ENCODE measurements around the gene TRIM2.

DNA sequence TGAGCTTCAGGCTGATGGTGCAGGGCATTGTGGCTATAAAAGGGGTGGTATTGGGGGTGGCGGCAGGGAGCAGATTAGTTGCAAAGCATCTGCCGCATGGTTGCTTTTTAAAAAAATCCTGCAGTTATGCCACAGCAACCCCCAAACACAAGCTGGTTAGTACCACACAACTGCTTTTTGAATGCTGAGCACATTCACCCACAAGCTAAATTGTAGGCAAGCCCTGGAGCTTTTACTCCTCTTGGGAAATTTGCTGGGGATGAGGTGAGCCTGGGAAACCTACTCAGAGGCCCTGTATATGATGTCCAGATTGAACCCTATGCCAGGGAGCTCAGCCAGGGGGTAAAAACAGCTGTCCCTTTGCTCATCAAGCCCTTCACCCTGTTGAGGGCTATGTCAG, 33.8 kb upstream of the TRIM2 start:
- TF ChIP-seq POLR2A (IDR thresholded peaks at IDR 0.05; ENCODE audit: low read depth, low read length) (no peak), POLR2AphosphoS5 (IDR thresholded peaks at IDR 0.05; ENCODE audit: low read depth, low read length) (no peak)

Data from GM12891 (cell line).